SIG-M5 (cell line): Measurements from ENCODE around the gene OLFML1.

Experiments
- DNase-seq: peaks from one replicate; lab custom pipeline; 2025; lab: John Stamatoyannopoulos, UW

OLFML1 gene

DNA sequence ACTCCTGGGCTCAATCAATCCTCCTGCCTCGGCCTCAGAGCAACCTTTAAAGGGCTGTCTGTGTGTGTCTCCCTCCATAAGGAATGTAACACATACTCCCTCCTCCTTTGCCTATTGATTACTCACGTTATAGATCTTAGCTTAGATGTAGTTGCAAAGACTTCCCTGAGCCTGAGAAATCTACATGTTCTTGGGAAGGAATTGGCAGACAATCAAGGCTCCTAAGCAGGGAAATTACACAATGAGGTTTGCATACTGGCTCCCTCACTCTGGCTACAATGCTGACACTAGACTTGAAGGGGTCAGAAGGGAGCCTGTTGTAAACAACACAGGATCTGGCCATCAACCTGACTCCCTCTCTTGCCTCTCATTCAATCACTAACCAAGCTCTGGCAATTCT lies 5.2 kb upstream of the OLFML1 start:
- DNase-seq: no peak

DNA sequence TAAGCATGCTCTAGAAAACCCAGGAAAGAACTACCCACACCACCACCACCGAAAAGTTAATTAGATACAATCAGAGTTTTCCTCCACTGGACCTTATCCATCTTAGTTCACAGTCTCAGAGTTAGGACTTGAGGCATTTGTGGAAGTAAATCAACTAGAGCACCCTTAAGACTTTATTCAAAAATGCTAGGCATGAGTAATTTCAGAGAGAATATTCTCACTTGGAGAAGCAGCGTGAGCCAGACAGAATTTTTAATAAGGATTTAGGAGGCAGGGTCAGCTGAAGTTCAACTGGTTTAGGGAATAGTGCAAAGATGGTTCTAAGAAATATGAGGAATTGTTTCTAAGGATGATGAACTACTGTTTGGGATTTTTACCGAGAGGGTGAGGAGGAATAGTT lies 1.2 kb upstream of the OLFML1 start:
- DNase-seq: no peak

DNA sequence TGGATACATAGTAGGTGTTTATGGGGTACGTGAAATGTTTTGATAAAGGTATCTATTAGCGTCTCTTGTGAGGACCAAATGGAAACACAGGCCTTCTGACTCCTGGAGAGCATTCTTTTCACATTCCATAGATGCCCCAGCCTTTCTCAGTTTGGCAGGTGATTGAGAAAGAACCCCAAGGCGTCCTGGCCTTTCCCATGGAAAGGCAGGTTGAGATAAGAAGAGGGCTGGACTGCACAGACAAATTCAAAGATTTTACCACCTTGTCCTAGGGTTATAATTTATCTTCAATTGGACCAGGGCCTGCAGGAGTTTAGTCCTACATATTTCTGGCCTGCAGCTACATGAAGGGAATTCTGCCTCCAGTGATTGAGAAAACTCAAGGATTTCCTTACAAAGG lies 661 bp upstream of the OLFML1 start:
- DNase-seq: no peak

DNA sequence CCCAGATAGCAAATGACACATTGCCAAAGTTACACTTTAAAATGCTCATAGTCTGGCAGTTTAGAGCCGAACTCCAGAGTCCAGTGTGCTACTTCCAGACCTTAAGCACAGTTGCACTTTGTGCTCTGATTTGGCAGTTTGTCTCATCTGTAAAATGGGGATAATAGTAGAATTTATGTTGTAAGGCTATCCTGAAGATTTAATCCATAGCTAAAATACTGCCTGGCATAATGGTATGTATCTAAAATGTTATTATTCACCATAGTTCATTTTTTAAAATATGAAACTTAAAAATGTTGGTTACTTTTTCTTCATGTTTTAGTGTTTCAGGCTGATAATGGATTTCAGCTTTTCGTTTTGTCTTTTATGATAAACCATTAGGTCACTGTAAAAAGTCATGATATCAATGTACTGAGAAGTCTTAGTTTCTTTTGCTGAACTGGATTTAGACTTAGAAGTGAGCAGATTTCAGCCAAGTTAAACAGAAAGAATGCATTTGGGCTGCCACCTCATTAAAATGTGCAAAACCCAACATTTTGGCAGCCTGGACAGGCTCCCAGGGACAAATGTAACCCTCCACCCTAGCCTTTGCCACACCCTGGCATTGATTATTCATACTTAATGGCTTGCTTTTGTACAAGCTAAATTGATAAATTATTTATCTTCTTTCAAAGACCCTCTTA lies 933 bp downstream of the OLFML1 start:
- DNase-seq: no peak

DNA sequence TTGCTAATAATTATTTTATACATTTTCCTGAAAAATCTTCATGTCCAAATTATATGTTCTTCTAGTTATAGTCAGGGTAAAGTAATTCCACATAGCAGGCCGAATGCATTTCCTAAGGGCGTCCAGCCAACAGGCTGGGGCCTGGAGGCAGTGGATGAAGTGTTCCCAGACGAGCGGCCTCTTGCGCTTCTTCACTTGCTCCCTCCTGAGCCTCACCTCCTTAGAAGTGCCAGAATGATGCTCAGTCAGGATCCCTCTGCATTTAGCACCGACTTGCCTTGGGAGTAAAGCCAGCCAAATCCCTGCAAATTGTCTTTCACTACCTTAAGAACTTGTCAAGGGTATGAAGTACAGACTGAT lies 1.5 kb downstream of the OLFML1 start:
- DNase-seq: no peak

DNA sequence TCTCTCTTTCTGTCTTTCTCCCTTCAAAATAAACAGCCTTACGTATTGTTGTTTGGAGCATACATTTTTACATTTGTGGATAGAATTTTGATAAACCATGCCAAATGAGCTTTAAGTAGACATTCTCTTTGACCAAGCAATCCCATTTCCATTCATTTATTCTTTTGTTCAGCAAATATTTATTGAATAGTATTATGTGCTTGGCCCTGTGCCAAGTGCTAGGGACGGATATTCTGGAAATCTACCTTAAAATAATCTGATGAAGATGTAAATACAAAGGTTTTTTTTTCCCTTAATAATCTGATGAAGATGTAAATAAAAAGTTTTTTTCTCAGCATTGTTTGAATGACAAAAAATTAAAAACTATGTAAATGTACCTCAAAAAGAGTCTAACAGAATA lies 2.1 kb downstream of the OLFML1 start:
- DNase-seq: no peak

DNA sequence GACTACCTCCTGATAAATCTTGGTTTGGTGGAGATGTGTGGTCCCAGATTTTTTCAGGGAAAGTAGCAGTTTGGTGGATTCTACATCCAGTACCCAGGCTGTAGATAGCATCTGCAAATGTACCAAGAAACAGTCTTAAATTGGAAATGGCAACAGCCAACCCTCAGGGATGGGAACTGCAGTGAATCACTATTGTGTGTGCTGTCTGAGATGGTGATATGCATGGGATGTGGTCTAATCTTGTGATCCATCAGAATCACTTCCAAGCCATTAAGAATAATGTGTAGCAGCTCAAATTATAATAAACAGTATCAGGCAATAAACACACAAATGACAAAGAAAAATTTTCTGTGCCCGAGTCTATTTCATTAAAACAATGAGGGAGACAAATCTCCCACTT lies 3.4 kb downstream of the OLFML1 start:
- DNase-seq: no peak

DNA sequence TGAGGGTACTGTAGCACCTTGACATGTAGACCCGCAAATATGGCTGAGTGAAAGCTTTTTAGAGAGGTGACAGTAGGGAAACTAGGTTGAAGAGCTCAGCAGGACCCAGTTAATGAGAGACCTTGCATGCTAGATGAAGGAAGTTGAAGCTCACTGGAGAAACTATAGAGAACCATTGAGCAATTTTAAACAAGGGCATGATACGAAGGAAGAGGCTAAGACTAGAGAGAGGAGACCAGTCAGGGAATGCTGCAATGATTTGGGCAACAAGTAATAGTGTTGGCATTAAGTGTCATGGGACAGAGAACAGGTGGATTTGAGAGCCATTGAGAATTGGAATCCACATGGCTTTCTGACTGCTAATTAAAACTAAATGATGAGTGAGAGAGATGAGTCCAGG lies 4.1 kb downstream of the OLFML1 start:
- DNase-seq: no peak

DNA sequence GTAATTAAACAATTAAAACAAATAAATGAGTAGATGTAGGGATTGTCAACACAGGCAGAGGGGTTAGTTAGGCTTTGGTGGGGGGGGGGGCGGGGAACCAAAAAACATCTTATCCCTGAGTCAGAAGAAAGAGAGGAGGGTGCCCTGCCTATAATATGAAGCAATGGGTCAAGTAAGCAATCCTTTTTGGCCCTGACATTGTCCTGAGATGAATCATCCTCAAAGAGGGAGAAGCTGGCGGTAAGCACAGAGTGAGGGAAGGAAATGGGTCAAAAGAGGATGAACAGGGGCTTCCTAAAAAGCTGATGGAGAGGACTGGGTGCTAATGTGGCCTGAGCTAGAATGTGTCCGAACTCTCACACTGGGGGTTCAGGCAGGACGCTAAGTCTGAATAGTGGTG lies 4.7 kb downstream of the OLFML1 start:
- no peak for DNase-seq

DNA sequence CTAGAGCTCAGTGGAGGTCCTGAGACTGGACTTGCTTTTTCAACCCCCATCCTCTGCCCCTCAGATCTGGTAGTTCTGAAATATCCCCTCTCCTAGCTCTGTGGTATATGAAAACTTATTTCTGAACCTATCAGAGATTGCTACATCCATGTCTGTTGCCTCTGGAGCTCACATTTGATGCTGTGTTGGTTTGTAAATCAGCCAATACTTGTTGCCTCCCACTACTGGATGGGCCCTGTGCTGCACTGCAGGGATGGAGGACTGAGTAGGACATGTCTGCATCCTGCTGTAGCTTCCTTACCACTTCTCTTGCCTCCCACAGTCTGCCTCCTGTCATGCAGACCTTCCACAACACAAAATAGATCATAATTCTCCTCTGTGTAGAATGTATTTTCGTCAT lies 5.2 kb downstream of the OLFML1 start:
- no peak for DNase-seq

DNA sequence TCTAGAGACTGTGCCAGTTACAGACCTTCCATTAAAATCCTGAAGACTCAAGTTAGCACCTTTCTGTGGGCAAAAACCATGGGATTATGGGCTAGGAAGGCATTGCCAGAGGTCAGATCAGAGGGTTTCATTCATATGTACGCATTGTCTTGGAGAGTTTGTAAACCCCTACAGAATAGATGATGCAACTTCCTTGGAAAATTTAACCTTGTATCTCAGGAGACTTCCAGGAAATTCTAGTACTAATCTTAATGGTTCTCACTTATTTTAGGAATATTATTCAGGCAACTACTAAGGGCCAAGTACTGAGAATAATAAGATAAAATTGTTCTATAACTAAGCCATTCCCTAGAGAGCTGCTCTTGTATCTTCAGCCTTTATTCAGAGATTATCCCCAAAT lies 6.9 kb downstream of the OLFML1 start:
- DNase-seq: no peak

DNA sequence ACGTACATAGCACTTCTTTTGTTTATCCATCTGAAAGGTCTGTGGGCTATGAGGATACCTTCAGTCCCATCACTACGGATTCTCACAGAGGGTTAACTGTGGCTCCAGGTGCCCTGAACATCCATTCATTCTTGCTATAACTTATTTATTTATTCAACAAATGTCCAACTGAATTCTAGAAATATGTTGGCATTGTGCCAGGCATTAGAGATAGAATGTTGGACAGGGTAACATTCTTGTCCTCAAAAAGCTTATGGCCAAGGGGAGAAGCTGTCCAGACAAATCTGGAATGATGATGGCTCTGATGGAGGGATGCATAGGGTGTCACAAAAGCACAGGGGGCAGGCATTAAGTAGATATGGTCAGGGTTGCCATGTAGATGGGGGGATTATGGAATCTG lies 8.4 kb downstream of the OLFML1 start:
- no peak for DNase-seq

DNA sequence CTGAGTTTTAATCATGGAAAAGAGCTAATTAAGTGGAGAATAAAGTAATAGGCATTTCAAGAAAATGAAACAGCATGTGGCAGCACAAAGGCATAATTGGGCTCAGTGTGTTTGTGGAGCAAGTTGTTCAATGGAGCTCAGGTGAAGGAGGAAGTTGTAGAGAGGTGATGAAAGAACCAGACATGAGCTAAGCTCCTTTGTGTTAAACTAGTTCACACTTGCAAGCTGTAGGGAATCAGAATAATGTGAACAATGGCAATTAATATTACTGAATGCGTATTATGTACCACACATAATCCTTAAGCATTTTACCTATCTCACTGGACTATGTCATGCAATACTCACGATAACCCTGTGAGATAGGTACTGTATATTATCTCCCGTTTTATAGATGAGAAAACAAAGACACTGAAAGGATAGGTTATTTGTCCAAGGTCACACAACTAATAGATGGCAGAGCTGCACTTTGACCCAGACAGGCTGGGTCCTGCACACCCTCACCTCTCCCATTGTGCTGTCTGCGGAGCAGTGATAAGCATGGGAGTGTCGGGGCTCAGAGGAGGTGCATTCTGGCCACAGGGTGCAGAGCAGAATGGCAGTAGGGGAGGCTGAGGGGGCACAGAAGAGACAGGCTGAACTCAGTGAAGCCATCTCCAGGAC lies 8.9 kb downstream of the OLFML1 start:
- no peak for DNase-seq

DNA sequence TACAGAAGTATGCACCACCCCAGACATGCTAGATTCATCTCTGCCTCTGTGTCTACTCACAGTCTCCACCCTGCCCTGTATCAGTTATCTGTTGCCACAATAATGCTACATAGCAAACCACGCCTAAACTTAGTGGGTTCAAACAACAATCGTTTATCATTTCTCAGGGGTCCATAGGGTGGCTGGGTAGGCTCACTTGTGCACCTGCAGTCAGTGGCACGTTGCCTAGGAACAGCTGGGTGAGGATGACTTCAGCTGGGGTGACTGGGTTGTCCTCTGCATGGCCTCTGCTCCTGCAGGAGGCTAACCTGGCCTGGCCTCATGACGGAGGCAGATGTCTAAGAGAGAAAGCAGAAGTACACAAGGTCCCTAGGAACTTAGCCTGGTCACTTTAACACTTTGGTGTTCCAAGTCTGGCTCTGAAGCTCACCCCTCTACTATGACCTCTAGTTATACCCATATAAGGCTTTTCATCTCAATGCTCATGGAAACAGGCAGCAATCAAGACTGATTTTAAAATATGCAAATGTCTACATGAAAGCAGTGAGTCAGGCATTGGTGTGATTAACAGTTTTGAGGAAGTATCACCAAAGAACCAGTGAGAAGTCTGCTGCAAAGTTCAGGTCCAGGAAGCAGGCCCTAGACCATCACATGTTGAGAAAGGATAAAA lies 10.7 kb downstream of the OLFML1 start:
- DNase-seq: peak; percentile 22

DNA sequence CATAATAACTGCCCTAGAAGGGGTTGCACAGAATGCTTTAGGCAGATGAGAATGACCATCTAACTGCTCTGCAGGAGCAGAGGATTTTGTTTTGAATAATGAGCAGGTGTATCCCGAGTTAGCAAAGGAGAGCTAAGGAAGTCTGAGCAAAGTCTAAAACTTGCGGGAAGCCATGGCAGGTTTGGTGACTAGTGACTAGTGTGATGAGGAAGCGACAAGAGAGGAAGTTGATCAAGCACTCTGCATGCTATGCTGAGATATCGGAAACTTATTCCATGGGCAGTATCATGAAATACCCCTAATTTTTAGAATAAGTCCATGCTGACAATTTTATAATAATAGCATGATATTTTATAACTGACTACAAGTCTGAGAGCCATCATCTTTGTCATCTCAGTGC lies 12.9 kb downstream of the OLFML1 start:
- no peak for DNase-seq

DNA sequence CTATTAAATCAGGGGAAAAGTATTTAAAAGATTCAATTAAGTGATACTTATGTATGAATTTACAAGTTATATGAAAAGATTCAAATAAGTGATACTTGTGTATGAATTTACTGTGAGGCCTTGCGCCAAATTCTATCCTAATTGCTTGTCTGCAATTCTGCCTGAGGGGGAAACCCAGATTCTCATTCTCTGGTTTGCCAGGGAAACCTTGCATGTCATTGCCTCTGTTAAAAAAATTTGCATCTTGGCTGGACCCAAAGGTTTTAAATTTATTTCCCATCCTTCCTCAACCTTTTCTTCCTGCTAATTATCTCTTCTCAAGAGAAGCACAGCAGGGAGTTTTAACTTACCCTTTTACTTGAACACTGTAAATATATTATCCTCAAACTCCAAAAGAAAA lies 13.8 kb downstream of the OLFML1 start:
- DNase-seq: no peak

DNA sequence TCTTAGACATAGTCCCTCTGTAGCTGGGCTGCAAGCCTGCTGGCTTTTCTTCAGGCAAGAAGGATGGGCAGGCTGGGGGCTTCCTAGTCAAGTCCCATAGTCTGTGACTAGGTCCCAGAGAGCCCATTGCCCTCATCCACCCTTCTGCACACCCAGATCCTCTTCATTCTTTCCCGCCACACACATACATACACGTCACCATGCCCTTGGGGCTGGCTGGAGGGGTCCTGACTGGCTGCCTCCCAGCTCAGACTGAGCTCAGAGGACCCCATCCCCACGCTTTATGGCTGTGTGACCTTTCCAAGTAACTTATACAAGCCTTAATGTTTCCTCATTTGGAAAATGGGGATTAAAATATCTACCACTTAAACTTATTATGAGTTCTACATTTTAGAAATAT lies 14.9 kb downstream of the OLFML1 start:
- no peak for DNase-seq

DNA sequence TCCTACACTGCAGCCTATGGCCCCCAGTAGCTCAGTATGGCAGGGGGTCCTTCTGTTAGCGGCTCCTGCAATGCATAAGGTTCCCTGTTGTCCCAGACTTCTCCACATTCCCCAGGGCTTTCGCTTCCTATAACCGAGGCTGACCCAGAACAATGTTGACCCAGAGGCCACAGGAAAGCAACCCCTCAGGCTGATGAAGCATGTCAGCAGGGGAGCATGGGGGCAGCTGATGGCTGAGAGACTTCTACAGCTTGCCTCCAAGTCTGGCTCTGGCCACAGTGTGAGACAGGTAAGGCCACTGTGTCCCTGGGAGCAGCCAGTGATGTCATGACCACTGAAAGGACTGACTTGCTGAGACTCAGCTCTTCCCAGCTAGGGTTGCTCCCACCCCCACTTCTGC lies 15.9 kb downstream of the OLFML1 start:
- no peak for DNase-seq

DNA sequence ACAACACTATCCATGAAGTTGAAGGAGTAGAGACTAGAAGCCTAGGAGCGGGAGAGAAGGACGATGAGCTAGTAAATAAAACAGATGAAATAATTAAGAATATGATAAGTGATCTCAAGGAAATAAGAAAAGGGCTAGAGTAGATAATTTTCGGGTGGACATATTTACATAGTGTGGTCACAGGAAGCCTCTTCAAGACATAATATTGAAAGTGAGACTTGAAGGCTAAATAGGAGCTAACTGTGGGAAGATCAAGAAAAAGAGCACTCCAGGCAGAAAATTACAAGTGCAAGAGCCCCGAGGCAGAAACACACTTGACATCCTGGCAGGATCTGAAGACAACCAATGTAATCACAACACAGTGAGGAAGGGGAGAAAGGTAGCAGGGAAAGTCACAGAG lies 16.6 kb downstream of the OLFML1 start:
- DNase-seq: no peak

DNA sequence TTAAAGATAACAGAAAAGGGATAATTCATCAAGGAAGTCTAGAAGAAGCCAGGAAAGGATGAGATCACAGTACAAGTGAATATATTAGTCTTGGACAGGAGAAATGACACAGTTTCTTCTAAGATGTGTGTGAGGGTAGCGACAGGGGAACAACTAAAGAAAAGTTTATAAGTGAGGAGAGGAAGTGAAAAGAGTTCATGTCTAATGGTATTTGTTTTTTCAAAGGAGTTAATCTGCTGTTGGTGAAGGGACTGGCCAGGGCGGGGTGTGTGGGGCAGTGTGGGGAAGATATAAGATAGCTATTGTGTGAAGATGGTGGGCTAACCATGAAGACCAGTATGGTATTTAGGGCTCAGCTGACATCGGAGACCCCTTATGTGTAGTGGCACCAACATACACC lies 20.9 kb downstream of the OLFML1 start:
- no peak for DNase-seq

DNA sequence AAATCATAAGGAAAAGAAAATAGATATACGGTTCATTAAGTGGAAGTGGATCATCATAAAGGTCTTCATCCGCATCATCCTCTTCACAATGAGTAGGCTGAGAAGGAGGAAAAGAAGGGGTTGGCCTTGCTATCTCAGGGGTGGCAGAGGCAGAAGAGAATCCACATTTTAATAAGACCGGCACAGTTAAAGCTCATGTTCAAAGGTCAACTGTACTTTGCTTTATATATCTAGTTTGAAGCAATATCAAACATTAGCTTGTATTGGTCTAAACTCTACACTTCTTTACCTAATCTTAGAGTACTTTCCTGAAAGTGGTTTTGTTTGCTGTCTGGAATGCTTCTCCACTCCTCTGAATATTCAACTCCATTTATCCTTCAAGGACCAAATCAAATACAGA lies 22.8 kb downstream of the OLFML1 start:
- no peak for DNase-seq

DNA sequence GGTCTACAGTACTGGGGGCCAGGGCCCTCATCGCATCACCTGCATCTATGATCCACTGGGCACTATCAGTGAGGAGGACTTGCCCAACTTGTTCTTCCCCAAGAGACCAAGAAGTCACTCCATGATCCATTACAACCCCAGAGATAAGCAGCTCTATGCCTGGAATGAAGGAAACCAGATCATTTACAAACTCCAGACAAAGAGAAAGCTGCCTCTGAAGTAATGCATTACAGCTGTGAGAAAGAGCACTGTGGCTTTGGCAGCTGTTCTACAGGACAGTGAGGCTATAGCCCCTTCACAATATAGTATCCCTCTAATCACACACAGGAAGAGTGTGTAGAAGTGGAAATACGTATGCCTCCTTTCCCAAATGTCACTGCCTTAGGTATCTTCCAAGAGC lies 24.7 kb downstream of the OLFML1 start:
- no peak for DNase-seq

DNA sequence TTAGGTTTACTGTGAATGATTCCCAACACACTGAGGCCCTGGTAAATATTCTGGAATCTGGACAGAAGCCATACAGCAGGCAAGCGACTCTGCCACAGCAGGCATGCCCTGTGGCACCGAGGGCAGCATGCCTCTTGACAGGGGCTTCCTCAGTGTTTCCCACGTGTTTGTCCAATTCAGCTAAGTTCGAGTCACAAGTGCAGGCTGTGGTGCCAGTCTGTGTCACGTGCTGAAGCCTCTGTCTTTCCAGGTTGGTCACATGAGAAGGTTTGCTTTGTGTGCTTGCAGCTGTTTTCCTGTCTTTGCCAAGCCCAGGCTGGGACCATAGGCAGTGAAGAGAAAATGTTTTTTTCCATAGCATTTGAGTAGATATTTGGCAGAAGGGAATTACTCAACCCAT lies 26.1 kb downstream of the OLFML1 start:
- DNase-seq: no peak
